HCEC 1CT (cell line): ENCODE results near the gene OR2A7.
"Not testable (repeated sequence)": the region's sequence is repeated elsewhere in the genome, so short reads cannot be mapped to it uniquely, and the experiment has no call there.

Experiments used
- DNase-seq: peaks from one replicate; pipeline ENCODE4 v3.0.0-alpha.2; 2017

OR2A7 gene, protein sequence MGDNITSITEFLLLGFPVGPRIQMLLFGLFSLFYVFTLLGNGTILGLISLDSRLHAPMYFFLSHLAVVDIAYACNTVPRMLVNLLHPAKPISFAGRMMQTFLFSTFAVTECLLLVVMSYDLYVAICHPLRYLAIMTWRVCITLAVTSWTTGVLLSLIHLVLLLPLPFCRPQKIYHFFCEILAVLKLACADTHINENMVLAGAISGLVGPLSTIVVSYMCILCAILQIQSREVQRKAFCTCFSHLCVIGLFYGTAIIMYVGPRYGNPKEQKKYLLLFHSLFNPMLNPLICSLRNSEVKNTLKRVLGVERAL

DNA sequence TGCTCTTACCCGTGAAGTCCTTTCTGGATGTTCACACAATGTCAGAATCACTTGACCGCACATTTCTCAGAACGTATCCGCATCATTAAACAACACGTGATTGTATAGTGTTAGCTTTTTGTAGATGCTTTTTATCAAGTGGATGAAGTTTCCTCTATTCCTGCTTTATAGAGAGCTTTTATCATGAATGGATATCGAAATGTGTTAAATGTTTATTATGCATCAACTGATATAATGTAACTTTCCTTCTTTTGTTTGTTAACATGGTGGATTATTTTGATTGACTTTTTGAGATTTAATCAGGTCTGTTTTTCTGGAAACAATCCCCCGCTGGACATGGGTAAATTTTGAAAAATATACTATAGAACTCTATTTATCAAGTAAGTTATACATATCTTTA, at the start of gene OR2A7:
TSS of gene OR2A7 (minus strand) at position 101 of the 400 bp plus-strand sequence. CDS start 5,164 bp downstream, outside the sequence.
- not testable (repeated sequence) for DNase-seq

DNA sequence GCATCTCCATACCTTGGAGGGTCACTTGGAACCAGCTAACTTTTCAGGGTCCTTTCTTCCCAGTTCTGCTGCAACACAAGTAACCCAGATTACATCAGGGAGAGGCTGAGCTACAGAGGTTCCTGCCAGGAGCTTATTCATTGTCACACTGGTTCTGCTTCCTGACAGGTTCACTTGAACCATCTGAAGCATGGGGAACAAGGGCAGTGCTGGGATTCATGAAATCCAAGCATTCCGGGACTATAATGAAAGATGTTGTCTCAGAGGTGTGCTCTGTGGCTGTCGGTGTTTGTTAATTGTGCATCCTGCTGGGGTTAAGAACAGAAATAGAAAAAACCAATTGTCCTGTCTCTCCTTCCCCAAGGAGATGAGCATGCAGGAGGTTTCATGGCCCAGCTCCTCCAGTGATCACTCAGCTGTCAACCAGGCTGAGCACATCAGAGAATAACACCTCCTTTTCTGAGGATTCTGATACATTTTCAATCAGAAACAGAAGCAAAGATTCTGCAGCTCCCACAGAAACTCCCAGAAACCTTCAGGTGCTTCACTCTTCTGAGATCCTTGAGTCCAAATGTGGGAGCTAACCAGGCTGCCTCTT, 47.4 kb upstream of the OR2A7 start, which contains the start of gene OR2A1:
TSS of gene OR2A1 (plus strand) at position 548 of the 598 bp plus-strand sequence. CDS start 5,706 bp downstream, outside the sequence.
- DNase-seq: not testable (repeated sequence)

DNA sequence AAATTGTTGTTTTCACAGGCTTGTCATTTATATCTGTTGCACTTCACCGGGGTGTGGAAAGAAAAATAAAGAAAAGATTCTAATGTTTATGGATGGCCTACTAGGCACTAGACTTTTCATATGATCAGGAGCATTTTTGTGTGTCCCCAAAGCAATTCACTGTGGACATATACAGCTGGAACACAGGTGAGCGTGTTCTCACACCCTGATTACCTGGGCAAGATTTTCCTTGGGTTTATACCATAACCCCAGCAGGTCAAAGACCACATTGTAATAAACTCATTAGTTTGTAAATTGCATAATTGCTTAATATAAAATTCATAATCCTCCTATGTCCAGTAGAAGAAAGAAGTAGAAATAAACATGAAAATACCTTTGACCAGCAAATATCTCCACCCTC, 46.6 kb upstream of the OR2A7 start:
- not testable (repeated sequence) for DNase-seq

DNA sequence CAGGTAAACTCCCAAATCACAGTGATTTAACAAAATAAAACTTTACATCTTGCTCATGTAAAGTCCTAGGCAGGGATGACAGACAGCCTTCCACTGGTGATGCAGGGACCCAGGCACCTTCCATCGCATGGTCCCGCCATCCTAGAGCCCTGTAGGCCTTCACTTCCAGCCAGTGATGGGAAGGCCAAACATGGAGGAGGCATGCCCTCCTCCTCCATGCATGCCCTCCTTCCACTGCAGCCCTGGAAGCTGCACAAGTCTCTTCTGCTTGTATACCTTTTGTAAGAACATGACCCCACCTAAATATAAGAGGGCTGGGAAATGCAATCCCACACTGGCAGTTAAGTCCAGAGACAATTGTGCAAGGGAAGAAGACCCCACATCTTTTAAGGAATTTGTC, 45.1 kb upstream of the OR2A7 start:
- DNase-seq: not testable (repeated sequence)

DNA sequence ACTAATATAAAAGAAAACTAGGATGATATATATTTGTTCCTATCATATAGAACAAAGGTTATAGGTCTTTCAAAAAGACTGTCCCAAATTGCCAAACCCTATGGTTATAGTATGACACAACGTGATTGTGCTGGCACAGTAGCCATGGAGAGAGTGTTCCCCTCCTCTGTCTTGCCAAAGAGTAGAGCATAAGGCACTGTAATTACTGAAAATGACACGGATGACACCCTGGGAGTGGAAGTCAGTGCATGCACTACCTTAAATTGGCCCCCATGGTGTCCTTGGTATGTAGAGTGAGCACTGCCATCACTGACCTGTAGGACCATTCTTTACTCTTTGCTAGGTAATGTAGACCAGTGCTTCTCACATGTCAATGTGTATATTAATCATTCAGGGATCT, 40.6 kb upstream of the OR2A7 start:
- not testable (repeated sequence) for DNase-seq

DNA sequence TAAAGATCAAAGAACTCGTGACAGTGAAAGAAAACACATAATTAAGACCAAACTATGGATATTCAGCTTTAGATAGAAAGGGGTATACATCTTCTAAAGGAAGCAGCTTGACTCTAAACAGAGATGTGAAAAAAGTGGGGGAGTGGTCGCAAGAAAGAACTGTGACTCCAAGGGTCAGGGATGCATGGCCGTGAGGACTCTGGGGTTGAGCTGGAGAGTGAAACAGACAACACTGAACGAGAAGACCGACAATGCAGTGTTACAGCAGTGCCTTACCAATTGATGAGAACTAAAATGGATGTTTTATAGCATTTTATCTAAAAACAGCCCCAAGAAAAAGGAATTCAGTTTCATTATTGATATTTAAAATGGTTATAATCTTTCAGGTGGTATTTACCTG, 39.0 kb upstream of the OR2A7 start:
- not testable (repeated sequence) for DNase-seq

DNA sequence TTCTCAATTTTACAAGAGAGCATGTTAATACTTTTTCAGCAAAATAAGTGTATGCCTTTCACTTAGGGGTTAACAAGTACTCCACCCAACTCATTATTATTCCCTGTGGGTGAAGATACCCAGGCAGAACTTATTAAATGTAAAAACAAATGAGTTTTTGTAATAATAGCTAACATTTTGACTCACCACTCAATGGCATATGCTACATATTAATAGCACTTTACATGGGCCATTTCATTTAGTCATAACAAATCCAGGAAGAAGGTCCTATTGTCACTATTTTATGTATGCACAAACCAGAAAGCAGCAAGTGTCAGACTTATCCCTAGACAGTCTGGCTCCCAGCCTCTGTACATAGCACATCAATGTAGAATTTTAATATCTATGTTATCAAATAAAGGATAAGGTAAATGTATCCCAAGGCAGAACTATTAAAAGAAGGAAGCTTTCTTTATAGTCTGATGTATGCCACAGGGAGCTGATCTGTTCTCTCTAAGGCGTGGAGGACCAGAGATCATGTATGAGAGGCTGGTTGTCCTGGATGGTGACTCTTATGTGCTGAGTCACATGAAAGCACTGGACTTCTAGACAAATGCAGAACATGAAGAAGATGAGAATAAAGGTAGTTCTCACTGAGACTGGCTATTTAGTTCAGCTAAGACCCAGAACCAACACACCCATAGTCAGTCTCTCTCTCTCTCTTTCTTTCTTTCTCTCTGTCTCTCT, 38.1 kb upstream of the OR2A7 start:
- not testable (repeated sequence) for DNase-seq

DNA sequence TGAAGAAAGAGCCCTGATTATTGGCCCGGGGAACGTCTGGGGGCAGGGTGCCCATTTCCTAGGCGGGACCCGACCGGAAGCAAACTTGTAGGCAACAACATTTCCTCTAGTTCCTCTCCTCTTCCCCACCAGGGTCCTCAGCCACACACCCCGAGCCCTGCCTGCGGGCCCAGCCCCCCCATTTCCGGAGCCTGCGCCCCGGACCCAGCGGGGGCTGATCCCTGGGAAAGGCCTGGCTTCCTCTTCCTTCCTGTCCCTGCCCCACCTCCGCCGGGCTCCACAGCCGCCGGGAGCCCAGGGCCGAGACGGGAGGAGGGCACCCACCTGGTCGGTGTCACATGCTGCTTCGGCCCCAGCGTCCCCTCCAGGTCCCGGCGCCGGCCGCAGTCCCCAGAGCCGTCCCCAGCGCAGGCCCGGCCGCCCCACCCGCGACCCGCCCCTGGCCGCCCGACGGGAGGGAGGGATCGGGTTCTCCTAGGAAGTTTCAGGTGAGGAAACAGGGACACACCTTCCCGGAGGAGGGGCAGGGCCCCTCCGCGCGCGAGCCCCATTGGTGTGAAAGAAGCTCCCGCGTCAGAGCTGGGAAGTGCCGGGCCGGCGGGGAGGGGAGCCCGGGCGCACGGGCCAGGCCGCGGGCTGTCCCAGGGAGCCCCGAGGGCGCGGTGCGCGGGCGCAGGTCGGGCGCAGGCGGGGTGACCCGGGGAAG, 29.4 kb upstream of the OR2A7 start:
- not testable (repeated sequence) for DNase-seq

DNA sequence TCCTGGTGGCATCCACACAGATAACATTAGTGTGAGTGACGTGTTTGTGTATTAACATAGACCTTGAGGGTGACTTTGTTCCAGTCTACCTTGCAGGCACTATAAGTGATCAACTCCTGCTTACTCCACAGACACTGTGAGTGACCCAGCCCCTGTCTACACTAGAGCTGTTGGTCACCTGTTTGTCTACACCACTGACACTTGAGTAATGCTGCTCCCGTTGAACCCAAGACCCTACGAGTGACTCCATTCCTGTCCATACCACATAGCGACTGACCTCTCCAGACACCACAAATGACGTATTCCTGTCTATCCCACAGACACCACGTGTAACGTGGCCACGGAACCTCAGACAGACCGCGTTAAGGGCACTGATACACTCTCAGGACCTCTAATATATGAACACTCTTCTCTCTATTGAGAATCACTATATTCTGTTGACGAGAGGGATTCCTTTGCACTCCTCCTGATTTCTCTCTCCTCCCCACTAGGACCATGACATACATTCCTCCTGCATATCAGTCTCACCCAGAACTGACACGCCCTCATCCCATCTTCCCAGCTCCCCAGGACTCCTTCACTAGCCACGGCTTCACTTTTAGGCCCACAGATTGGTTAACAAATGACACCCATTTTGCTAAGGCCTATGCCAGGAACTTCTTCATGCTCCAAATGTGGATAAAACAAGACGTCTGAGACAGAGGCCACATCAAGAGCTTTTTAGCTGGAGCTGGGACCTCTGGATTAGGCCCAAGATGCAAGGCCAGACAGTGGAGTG, 28.0 kb upstream of the OR2A7 start:
- not testable (repeated sequence) for DNase-seq

DNA sequence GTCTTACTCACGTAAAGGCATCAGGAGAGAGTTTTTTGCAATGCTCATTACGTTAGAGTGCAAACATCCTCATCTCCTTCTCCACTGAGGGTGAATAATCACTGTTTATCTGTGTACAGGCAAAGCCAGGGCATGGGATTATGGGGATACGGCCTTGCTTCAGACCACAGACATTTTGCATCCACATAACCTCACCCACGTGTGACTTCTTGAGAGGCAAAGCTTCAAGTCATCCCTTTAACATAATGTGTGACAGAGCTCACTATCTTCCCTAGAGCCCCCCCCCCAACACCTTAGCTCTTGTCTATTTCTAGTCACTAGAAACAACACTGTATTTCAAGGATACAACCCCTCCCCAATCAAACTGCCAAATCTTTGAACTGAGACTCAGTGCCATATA, 27.0 kb upstream of the OR2A7 start:
- DNase-seq: not testable (repeated sequence)

DNA sequence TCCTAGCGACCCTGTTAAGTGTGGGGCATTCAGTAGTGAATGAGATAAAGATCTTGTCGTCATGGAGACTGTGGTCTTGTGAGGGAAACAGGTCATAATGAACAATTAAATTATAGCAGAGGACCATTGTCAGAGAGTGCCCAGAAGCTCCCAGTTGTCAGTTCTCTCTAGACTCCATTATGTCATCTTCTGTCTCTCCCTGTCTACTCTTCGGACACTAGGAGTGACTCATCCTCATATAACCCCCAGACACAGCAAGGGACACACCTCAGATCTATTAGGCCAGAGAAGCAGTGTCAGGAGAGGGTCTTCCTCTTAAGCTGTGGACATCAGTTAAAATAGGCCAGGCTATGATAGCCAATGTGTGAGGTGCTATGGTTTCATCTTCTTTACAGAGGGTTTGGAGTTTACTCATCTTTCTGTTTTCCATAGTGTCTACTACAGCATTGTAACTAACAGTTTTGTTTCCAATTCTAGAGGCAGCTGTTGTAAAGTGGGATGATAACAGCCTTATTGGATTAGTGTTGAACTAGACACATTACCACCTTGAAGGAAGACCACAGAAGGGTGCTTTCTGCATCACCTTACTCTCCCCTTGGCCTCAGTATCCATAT, 22.7 kb upstream of the OR2A7 start:
- not testable (repeated sequence) for DNase-seq

DNA sequence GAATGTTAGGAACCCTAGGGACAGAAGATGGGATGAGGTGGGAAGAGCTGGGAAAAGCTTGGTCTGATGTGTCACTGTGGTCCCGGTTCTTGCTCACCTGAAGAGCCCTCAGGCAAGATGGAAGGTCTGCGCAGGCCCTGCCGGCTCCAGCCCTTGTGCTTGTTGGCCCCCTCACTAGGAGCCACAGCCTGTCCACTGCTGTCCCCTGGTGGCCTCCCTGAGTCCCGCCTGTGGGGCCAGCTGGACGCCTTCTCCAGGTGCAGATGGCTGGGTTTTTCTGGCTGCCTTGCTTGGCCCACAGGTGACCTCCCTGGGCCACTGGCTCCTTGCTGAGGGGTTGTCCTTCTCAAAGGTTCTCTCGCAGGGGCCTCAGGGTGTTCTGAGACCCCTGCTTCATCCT, 19.1 kb upstream of the OR2A7 start:
- not testable (repeated sequence) for DNase-seq

DNA sequence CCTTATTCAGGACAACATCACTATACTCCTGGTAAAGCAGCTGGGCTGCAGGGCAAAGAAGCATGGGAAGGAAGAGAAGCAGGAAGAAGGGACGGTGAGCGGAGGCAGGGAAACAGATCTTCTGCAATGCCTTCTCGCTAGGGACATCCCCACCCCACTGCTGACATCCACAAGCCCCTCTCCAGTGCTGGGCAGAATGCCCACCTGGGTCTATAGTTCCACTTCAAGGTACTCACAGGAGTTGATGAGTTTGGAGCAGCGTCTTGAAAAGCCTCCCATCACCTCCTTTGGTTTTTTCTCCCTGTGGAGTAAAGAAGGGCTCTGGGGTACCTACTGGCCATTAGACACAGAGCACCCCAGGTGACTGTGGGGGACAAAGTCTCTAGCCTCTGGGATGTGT, 17.9 kb upstream of the OR2A7 start:
- not testable (repeated sequence) for DNase-seq

DNA sequence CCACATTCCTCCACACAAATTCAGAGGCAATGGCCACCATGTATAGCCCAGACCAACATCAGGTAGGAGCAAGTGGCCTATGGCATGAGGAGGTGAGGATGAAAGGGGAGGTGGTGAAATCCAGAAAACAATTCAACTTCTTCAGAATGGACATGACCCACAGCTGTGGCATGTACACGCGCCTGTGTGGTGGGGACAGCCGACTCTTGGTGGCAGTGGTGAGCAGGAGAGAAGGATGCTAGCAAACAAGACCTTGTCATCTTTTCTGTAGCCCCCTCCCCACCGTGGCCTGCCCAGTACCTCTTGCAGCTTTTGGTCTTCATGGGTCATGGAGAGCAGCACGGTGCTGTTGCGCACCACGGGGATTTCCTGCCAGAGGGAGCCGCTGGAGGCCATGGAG, 17.4 kb upstream of the OR2A7 start:
- DNase-seq: not testable (repeated sequence)

DNA sequence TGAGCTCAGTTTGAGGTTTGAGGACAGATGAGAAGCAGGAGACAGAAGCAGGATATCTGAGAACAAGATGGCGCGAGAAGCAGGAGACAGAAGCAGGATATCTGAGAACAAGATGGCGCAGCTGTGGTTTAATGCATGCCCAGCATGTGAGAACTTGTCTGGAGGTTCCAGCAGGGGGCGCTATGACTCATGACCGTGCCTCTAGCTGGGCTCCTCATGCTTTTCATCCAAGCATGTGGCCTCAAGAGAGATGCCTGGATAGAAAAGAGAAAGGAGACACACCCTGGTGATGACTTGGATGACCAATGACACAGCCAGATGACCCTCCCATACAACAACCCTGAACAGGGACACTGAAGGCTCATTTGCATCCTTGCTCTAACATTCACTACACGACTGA, 15.4 kb upstream of the OR2A7 start:
- not testable (repeated sequence) for DNase-seq

DNA sequence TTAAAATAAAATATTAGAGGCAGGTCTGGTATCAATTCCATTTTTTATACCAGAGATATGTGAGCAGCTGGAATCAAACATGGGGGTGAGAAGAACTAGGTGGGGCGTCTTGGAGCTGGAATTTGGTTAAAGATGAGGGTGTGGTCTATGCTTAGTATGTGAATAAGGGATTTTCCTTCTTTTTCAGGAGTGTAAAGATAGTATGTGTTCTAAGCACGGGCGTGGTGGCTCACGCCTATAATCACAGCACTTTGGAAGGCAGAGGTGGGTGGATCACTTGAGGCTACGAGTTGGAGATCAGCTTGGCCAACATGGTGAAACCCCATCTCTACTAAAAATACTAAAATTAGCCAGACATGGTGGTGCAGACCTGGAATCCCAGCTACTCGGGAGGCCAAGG, 10.7 kb upstream of the OR2A7 start:
- DNase-seq: not testable (repeated sequence)

DNA sequence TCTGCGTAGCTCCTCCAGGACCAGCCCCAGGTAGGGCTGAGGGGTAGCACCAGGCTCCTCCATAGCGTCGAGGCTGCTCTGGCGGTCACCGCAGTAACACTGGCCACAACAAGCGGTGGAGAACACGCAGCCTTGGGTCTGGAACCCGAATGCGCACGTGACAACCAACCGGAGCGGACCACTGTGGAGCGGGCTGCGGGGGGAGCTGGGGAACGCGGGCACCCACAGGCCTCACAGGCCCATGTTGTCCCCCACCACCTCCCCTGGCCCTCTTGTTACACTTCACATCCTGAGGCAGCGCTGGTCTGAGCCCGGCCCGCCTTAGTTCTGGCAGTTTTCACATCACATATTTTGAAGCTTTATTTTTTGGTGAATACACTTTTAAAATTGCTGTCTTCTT, 4.6 kb upstream of the OR2A7 start, which contains the start of gene CTAGE8:
TSS of gene CTAGE8 (minus strand) at position 101 of the 400 bp plus-strand sequence. CDS start at position 63, 38 bp downstream.
- not testable (repeated sequence) for DNase-seq

DNA sequence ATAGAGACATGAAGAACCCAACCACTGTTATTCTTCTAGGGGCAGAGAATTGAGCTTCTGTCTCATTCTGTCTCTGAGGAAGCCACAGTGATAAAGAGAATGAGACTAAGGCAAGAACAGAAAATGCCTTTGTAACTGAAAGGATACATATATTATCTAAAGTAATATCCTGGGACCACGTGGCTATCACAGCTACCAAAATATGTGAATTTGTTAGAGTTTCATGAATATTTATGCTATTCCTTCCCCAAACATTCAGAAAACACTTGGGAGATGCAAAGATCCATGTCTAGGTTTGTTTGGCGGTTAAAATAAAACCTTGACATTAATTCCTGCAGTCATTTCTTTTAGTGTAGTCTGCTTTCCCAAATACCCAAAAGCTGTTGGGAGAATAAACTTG, 2.5 kb downstream of the OR2A7 start:
- DNase-seq: not testable (repeated sequence)

DNA sequence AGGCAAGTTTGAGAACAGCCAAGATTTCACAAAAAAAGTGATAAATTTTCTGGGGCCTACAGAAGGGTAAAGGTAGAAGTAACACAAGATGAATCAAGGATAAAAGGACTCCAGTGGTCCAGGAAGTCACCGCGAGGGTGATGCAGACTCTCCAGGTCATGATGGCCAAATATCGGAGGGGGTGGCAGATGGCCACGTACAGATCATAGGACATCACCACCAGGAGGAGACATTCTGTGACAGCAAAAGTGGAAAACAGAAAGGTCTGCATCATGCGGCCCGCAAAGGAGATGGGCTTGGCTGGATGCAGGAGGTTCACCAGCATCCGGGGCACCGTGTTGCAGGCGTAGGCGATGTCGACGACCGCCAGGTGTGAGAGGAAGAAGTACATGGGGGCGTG, 5.5 kb downstream of the OR2A7 start:
- DNase-seq: not testable (repeated sequence)

DNA sequence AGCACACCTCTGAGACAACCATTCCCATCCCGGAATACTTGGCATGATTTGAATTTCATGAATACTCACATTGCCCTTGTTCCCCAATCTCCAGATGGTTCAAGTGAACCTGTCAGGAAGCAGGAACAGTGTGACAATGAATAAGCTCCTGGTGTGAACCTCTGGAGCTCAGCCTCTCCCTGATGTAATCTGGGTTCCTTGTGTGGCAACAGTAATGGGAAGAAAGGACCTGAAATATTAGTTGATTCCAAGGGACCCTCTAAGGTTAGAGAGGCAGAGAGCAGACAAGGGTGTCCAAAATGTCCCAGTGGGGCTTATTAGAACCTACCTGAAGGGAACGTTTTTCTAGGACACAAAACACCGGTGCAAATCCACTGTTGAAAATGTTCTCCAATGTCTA, 8.5 kb downstream of the OR2A7 start:
- peak; percentile 0 for DNase-seq

DNA sequence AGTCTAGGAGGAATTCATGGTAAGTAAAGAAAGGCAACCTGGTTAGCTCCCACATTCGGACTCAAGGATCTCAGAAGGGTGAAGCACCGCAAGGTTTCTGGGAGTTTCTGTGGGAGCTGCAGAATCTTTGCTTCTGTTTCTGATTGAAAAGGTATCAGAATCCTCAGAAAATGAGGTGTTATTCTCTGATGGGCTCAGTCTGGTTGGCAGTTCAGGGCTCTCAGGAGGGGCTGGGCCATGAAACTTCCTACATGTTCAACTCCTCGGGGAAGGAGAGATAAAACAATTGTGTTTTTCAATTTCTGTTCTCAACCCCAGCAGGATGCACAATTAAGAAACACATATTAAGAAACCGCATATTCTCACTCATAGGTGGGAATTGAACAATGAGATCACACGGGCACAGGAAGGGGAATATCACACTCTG, 9.1 kb downstream of the OR2A7 start:
- no peak for DNase-seq
